ENCODE data around the gene MUC22.
"Not testable (repeated sequence)": the region's sequence is repeated elsewhere in the genome, so short reads cannot be mapped to it uniquely, and the experiment has no call there.

Gene MUC22

GRCh38 chr6:31037169-31037568 is 26.9 kb downstream of the MUC22 start:
- DNase-seq = no peak

DNA sequence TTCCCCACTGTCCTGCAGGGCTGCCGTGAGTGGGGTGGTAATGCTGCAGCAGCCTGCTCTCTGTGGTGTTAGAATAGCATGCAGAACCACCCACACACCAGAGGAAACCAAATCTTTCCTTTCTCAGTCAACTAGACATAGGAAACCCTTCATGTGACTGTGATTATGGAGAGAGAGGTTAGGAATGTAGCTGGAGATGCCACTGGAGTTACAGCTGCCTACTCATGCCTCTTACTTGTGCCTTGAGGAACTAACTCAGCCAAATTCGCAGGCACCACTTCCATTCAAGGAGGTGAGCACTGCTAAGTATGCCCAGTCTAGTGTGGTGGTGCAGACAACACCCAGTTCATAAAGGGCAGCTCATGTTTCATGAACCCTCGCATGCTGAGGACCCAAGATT is 27.4 kb downstream of the MUC22 start:
- DNase-seq = peak in 2 of 56 donors; percentile 9 to 17

DNA sequence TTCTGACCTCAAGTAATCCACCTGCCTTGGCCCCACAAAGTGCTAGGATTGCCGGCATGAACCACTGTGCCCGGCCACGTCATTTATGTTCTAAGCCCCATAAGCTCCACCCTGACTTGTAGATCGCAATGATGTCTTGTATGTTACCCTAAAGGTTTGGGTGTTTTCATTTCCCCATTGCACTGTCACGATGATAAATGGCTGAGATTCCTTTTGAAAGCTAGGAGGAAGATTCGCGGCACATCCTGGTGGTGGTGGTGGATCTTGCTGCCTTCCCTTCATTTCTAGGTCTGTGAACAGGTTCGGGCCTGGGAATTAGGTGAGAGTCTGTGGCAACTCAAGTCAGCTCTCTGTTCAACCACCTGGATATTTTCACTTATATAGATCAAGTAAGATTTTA is 28.3 kb downstream of the MUC22 start:
- no peak for DNase-seq

- no peak for DNase-seq
Measured at GRCh38 chr6:31040801-31041200, 30.5 kb downstream of the MUC22 start.

DNA sequence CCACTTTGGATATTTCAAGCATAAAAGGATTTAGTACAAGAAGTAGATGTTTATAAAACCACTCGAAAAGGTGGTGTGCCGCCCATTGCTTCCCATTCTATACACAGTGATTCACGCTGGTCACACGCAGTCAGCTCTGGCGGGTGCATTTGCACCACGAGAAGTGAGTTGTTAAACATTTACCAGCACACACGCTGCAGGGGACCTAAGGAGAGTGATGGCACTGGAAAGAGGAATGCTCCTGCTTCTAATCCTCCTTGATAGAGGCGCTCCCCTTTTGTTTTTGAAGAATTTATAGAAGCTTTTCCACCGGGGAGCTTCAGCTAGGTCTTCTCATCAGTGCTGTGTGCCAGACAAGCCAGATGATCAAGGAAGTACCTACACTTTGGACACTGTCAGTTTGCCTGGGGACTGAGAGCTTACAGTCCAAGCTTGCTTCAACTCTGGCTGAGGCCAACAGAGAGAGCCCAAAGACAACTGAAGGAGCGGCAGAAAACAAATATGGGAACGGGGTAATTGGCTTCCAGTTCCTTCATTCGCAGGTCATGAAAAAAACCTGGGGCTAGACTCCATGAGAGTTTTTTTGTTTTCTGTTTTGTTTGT is 31.2 kb downstream of the MUC22 start:
- no peak for DNase-seq

DNA sequence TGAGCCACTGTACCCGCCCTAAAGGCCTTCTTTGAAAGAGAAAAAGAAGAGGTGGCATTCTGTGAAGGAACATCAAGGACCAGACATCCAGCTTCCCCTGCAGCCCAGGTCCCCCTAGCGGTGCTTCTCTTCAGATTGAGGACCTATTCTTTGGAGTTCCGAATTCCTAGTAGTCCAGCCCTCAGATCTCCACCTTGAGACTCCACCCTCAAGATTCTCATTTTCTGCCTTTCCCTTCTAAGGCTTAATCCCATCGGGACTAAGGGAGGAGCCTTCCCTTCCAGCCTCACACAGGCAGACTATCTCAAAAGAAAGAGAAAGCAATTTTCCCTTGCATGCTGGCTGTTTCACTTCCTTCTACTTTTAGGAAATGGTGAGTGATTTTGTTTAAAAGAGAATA is 32.5 kb downstream of the MUC22 start:
- peak in 3 of 56 donors; percentile 5 to 36 (median 6) for DNase-seq

DNA sequence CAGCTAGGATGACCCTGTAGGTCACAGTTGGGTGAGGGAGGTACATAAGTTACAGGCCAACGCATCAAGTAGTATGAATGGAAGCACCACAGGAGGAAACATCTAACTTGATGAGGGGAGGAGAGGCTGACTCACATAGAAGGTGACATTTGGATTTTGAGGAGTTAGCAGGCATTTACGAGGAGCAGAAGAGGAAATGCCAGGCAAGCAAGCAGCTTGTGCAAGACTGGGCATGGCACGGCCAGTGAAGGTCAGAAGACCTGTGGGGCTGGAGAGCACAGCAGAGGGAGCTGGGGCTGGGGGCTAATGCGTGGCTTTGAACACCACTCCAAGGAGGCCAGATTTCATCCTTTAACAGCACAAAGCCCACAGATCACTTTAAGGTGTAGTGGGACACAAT is 37.8 kb downstream of the MUC22 start:
- DNase-seq = no peak

- no peak for DNase-seq
Measured at GRCh38 chr6:31049518-31049917, 39.2 kb downstream of the MUC22 start.

DNA sequence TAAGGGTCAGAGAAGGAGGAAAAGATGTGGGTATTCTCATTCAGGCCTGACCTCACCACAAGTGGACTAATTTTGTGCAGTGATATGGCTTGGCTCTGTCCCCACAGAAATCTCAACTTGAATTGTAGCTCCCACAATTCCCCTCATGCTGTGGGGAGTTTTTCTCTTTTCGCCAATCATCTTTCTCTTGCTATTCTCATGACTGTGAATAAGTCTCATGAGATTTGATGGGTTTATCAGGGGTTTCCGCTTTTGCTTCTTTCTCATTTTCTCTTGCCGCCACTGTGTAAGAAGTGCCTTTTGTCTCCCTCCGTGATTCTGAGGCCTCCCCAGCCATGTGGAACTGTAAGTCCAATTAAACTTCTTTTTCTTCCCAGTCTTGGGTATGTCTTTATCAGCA is 42.9 kb downstream of the MUC22 start:
- not testable (repeated sequence) for DNase-seq

DNA sequence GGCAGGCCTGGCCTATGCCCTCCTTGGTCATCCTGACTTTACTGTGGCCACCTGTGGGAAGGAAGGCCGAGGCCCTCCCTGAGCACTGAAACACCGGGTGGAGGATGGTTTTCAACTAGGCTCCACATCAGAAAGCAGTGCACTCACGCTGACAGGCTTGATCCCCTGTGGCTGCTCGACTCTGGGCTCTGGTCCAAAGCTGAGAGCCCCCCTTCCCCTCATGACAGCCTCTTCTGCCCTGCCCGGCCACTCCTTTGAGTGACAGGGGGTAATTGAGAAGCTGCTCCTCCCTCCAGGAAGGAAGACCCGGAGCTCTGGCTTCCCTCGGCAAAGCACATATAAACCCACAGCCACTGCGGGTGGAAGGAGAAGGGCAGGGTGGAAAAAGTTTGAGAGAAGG is 43.6 kb downstream of the MUC22 start:
- peak in 5 of 56 donors; percentile 8 to 24 (median 13) for DNase-seq

DNA sequence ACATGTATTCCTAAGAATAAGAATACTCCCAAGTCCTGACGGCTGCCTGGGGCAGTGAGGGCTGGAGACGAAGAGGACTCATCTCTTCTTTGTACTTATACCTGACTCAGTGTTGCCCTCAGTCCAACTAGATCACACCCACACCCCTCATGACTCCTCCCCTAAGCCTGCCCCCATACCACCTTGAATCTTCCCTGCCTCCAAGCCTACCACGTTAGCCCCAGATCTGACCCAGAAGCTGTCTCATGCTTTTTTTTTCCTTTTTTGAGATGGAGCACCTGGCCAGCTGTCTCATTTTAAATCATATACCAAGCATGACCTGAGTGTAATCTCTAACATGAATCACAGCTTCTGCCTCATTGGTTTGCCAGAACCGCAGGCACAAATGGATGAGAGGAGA is 45.2 kb downstream of the MUC22 start:
- no peak for DNase-seq

GRCh38 chr6:31057426-31058003 is 47.2 kb downstream of the MUC22 start:
- DNase-seq = peak in 3 of 56 donors; percentile 8 to 20 (median 12)

DNA sequence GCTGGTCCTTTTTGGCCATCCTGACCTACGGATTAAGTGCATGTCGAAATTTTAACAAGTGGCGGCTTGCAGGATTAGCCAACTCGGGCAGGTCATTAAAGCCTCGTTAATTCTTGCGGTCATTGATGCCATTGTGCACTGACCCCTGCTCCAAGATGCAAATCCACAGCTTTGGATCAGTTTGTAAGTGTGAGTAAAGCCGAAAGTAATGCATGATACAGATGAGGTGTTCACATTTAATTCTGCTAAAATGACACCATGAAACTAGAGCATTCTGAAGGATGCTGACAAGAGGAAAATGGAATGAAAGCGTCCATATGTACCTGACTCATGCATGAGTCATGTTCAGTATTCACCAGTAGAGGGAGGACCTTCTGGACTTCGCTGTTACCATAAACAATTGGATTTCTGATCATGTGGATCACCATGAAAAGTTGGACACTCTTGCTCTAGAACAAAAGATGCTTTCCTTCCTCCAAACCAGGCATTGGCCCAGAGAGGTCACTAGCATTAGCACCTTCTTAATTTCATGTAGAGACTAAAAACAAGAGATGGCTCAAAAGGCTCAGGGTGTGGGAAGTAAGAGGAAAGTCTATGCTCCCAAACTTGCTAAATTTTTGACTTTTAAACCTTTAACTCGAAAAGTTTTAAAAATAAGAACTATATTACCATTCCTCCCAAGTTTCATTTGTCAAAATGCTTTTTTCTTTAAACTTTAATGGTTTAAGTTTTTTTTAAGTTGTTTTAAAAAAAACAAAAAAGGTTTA is 48.0 kb downstream of the MUC22 start:
- peak in 9 of 56 donors; percentile 22 to 60 (median 28) for DNase-seq

DNA sequence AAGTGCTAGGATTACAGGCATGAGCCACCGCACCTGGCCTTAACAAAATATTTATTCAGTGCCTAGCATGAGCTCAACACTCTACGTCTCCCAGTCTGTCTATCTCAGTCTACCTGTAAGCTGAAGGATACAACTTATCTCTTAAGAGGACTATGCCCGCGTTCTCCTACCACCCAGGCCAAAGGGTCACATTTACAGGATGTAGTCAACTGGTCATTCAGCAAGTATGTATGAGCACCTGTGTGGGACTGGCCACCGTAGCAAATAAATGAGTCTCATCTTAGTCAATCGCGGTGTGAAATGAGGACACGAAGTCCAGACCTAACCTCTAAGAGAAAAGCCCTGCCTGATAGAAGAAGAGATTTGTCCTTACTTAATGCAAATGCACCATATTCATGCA is 49.9 kb downstream of the MUC22 start:
- no peak for DNase-seq

- DNase-seq = no peak
Measured at GRCh38 chr6:31063906-31064435, 53.7 kb downstream of the MUC22 start.

- no peak for DNase-seq
Measured at GRCh38 chr6:31065556-31065955, 55.3 kb downstream of the MUC22 start.

DNA sequence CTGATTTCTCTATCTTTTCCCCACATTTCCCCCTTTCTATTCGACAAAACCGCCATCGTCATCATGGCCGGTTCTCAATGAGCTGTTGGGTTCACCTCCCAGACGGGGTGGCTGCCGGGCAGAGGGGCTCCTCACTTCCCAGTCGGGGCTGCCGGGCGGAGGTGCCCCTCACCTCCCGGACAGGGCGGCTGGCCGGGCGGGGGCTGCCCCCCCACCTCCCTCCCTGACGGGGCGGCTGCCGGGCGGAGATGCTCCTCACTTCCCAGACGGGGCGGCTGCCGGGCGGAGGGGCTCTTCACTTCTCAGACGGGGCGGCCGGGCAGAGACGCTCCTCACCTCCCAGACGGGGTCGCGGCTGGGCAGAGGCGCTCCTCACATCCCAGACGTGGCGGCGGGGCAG is 56.8 kb downstream of the MUC22 start:
- DNase-seq = peak in 2 of 56 donors; percentile 8

GRCh38 chr6:31067891-31068668 is 57.8 kb downstream of the MUC22 start:
- peak in 21 of 56 donors; percentile 12 to 86 (median 42) for DNase-seq

DNA sequence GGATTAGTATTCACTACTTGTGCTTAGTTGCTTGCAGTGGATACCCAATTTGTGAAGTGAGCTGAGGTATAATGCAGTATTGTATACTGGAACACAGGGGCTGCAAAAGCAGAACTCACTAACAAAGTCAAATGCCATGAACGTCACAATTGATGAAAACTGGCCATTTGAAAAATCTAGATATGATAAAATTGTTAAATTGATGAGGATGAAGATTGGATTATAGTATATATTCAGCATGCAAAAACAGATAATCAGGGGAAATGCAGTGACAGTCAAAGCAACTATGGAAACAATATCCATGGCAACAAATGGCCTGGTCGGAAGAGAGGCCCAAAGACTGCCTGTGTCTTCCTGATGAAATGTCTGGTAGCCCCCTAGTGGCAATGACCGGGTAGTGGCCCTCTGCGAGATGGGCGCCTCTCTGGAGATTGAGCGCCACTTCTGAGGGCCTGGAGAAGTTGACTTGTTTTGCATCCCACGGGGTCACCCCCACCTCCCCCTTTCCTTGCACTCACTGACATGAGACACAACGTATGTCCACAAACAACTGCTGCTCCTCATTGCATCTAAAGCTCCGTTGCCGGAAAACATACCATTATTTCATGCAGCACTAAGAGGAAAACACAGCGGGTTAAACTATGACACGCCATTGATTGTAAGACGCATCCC is 58.5 kb downstream of the MUC22 start:
- DNase-seq = peak in 54 of 56 donors; percentile 13 to 94 (median 75)

DNA sequence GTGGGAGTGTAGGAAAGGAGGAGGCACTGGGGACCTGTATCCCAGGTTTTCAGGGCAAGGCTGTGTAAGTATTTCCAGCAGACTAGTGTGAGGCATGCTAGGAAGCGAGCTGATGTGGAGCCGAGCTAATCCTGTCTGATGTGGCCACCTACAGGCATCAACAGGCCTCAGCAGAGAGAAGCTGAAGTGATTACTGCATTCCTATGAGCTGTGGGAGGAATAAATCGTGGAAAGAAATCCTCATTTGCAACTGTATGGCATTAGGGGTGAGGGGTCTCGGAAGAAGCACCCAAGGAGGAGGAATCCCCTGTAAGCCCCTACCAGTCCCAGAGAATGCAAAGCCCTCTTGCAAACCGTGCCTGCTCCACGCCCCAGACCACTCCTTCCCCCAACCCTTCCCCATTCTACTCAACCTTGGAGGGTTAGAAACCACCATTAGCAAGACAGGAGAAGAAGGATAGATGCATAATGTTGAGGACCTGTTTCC is 60.5 kb downstream of the MUC22 start:
- peak in 50 of 56 donors; percentile 16 to 89 (median 60) for DNase-seq

DNA sequence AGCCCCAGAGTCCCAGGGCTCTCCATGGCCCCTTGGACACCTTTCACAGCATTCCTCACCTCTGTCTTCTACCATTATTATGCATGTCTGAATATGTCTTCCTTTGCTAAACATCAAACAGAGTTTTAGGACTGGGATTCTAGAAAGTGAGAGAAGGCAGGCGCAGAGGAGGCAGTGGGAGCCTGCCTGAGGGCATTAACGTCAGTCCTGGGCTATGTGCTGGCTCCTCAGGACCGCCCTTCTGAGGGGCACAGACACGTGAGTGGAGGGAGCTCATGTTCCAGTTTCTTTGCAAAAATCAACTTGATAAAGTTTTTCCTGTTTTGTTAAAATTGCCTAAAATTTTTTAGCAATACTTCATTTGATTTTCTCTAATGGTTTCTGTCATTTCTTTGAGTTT is 64.1 kb downstream of the MUC22 start:
- no peak for DNase-seq
